GM19452 (cell line): Measurements from ENCODE around the gene TOGARAM1.
A peak's percentile ranks its signal among the peaks of the same experiment; 100 is the strongest.

Experiments
- ATAC-seq: cut with Tn5 transposase; IDR thresholded peaks from one replicate; pipeline ENCODE4 v1.9.1; 2021; ENCODE audit not compliant: unreplicated experiment

The TOGARAM1 gene, protein sequence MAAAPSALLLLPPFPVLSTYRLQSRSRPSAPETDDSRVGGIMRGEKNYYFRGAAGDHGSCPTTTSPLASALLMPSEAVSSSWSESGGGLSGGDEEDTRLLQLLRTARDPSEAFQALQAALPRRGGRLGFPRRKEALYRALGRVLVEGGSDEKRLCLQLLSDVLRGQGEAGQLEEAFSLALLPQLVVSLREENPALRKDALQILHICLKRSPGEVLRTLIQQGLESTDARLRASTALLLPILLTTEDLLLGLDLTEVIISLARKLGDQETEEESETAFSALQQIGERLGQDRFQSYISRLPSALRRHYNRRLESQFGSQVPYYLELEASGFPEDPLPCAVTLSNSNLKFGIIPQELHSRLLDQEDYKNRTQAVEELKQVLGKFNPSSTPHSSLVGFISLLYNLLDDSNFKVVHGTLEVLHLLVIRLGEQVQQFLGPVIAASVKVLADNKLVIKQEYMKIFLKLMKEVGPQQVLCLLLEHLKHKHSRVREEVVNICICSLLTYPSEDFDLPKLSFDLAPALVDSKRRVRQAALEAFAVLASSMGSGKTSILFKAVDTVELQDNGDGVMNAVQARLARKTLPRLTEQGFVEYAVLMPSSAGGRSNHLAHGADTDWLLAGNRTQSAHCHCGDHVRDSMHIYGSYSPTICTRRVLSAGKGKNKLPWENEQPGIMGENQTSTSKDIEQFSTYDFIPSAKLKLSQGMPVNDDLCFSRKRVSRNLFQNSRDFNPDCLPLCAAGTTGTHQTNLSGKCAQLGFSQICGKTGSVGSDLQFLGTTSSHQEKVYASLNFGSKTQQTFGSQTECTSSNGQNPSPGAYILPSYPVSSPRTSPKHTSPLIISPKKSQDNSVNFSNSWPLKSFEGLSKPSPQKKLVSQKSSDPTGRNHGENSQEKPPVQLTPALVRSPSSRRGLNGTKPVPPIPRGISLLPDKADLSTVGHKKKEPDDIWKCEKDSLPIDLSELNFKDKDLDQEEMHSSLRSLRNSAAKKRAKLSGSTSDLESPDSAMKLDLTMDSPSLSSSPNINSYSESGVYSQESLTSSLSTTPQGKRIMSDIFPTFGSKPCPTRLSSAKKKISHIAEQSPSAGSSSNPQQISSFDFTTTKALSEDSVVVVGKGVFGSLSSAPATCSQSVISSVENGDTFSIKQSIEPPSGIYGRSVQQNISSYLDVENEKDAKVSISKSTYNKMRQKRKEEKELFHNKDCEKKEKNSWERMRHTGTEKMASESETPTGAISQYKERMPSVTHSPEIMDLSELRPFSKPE (N-terminal part only)

DNA sequence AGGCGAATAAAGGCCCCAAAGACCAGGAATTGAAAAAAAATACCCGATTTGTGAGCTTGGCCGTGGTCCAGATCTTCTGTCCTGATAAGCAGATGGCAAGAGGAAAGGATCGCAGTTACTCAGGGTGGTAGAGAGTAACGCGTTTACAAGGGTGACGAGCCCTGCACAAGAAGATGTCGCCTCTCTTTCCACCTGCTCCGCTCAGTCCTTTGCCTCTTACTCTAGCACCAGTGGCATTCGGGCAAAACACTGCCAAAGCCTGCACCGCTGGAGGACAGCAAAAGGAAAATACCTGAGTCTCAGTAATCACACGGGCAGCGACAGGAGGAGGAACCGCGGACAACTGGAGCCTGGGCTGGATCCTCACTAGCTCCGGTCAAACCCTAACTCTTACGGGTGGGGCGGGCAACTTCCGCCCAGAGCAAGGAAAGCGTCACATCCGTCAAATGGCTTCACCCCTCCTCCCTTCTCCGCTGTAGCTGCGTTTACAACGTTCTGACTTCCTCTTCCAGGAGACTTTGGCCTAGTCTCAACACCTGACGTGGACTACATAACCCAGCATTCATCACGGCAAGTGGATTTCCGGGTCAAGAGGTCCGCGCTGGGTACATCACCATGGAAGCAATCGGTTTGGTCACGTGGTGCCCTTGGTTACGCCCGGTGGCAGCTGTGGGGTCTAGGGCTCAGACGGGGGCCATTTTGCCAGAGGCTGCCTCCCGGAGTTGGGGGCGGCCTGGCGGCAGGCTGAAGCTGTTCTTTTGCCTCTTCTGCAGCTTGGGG lies at the start of gene TOGARAM1, which contains the start of gene KLHL28:
TOGARAM1 (plus strand) TSS at position 637 of the 780 bp plus-strand sequence. CDS start 232 bp downstream, outside the sequence.
KLHL28 (minus strand) TSS at position 394 of the 780 bp plus-strand sequence. CDS start 16,019 bp downstream, outside the sequence.
- ATAC-seq = peak; percentile 93

DNA sequence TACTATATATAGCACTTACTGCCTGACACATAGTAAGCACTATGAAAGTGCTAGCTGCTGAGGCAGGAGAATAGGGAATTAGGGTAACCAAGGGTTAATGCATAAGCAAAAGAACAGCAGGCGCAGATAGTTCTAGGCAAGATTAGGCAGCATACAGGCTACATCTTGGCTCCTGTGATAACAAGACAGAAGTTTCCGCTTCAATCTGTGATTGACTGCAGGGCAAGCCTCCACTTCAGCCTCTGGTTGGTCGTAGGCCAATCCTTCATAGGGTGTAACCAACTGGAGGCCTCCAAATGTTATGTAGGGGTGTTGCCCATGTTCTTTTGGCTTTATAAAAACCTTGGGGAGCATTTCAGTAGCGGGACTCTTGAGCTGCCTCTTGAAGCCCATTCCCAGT lies 47.1 kb upstream of the TOGARAM1 start:
- ATAC-seq = no peak

DNA sequence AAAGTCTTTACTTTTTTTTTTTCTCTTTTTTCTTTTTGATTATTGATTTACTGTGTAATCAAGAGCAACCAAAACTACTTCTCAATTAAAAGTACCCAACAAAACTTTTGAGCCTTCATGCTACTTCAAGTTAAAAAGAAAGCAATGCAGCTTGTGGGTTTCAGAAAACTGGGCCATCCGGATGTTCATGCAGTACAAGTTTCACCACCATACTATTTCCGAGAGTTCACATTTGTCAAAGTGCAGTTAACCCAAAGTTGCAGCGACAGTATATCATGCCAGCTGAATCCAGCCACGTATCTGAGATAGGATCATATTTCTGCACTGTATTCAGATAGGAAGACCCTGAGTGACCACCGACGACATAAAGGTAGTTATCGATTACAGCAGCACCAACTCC lies 33.2 kb upstream of the TOGARAM1 start:
- ATAC-seq = no peak

DNA sequence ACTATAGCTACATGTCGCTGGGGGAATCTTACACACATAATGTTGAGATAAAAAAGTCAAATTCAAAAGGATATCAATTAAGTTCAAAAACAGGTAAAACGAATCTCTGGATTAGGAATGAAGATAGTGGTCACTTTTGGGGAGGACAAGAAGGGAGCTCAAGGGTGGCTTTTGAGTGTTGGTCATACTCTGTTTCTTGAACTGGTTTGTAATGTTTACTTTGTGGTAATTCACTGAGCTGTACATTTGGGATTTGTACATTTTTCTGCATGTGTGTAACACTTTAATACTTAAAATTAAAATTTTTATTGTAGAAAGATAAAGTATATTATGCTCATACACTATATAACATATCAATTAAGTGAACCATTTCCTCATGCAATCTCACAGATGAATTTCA lies 26.8 kb upstream of the TOGARAM1 start:
- ATAC-seq = no peak

DNA sequence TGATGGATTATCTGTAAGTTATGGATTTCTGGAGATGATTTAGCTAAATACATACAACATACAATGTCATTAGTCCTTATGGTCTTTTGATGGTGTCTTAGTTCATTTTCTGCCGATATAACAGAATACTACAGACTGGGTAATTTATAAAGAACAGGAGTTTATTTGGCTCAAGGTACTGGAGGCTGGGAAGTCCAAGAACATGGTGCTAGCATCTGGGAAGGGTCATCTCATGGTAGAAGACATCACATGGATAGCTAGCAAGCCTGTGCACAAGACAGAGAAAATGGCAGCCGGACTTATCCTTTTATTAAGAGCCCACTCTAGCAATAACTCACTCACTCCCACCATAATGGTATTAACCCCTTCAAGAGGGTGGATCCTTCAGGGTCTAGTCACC lies 24.4 kb upstream of the TOGARAM1 start:
- ATAC-seq = no peak

DNA sequence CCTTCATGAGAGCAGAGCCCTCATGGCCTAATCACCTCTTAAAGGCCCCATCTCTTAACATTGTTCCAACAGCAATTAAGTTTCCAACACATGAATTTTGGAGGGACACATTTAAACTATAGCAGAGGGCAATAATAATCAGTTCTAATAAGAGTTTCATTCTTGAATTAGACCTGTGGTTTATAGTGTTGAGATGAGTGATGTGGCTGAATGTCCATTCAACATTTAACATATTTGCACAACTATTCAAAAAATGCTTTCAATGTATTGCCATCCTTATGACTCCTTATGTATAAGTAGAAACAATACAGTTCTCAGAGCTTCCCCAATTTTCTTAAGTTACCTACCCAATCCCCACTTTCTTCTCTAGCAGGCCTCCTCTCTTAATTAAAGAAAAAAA lies 21.8 kb upstream of the TOGARAM1 start:
- no peak for ATAC-seq

DNA sequence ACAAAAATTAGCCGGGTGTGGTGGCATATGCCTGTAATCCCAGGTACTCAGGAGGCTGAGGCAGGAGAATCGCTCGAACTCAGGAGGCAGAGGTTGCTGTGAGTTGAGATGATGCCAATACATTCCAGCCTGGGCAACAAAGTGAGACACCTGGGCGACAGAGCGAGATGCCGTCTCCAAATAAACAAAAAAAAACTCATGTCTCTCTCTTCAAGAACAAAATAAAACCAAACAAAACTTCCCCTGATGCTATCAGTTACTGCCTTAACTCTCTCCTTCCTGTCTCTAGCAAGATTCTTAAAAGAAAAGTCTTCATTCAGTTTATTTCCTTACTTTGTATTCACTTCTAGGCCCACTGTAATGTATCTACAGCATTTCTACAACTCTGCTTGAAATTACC lies 21.0 kb upstream of the TOGARAM1 start:
- ATAC-seq = no peak

DNA sequence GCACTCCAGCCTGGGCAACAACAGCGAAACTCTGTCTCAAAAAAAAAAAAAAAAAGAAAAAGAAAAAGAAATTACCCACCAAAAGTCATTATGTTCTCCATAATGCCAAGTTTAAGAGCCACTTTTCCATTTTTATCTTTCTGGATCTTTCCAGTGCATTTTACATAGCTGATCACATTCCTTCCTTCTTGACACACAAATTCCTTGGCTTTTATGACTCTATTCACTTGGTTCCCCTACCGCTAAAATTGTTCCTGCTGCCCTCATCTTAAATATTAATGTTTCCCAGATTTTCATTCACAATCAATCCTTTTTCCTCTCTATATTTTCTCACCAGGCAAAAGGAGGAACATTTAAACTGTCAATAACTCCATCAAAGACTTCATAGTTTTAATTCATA lies 20.4 kb upstream of the TOGARAM1 start:
- ATAC-seq = no peak

DNA sequence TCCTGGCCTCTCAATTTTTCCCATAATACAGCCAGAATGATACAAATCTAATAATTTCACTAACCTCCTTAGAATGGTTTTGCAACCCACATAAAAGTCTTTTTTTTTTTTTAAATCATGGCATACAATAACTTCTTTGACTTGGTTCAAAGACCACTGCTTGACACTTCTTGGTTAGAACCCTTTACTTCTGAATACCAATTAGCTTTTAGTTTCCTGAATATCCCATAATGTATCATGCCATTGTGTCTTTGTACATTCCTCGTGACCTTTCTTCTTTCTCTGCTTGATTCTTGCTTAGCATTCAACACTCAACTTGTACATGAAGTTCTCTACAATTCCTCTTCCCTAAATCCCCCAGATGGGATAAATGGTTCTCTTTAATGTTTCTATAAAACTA lies 19.6 kb upstream of the TOGARAM1 start:
- ATAC-seq = no peak

DNA sequence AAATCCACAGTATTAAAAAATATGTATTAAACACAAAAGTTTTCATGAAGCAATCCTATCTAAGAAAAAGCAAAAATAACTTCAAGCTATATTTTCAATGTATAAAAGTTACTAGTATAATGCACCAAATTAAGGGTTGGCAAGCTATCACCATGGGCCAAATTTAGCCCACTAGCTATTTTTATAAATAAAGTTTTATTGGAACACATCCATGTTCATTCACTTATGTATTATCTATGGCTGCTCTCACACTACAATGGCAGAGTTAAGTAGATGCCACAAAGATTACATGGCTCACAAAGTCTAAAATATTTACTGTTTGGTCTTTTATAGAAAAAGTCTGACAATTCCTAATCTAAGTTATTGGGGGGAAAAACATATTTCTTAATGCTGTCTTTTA lies 17.9 kb upstream of the TOGARAM1 start:
- ATAC-seq = no peak

DNA sequence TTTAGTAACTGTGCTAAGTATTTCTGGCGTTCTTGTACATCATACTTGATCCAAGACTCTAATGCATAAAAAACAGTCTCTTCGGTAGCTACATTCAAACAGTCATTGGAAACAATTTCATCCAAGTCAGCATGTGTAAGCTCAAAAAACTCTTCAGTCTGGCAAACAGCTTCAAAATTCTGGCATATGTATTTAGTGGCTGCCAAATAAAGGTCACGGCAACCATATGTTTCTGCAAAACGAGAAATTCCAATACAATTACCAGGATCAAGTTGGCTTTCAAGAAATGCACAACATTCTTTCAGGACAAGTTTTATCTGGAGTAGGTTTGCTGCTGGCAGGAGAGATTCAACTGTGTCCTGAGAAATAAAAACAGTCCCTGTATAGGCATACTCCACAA lies 16.7 kb upstream of the TOGARAM1 start:
- ATAC-seq = no peak

DNA sequence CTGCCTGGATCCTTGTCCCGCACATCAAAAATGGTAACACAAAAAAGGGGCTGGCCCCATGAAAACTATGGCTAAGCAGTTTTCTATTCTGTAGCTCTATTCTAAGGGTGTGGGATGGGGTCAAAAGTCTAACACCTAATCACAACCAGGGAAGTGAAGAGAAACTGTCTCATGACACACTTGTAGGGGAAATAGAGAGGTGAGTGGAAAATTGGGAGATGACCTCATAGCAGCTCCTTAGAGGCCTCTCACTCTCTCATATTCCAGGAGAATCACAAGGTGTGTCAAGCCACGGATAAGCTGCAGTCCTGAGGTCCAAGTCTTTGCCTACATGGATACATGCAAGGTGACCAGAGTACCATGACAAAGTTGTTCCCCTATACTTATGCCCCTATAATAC lies 10.9 kb upstream of the TOGARAM1 start:
- ATAC-seq = no peak

DNA sequence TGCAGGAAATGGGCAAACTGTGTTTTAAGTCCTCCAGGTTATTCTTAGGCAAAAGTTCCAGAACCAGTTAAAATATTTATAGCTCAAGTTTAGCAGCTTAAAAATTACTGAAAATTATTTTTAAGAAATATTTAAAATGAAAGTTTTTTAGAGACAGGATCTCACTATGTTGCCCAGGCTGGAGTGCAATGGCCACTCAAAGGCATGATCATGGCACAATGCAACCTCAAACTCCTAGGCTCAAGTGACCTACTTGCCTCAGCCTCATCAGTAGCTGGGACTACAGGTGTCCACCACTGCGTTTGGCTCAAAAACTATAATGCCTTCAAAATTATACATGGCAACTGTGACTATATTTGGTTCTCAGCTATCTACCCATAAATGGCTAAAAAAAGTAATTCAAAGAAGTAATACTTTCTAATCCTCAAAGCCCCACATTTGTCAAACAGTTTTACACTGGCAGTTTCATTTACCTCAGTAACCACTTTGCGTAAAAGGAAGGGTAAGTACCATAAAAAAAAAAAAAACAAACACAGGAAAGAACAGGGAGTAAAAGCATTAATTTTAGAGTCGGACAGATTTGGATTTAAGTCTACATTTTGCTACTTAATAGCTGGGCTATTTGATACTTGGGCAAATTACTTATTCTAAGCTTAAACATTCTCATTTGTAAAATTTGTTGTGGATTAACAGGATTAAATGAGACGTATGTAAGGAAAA lies 9.4 kb upstream of the TOGARAM1 start:
- no peak for ATAC-seq

DNA sequence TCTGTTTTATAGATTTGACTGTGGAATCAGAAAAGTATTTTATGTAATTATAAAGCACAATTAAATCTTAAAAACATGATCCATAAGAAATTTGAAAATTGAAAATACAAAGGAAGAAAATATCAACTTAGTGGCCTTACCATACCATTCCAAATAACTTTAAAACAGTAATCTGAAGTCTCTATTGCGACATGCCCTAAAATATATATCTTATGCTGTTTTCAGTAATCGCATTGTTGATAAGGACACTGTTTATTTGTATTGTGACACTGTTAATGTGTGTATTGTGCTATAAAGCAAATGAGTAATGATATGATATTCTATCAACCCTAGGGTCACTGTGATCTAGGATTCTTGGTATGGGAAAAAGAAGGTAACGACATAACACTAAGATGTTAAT lies 7.2 kb upstream of the TOGARAM1 start:
- ATAC-seq = no peak

DNA sequence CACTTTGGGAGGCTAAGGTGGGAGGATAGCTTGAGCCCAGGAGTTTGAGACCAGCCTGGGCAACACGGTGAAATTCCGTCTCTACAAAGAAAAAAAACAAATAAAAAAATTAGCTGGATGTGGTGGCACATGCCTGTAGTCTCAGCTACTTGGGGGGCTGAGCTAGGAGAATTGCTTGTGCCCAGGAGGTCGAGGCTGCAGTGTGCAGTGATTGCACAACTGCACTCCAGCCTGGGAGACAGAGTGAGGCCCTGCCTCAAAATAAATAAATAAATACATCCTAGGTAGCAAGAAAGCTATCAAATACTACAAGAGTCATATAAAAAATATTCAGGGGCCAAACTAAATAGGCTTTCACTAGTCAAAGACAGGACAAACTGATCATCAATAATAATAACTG lies 6.5 kb upstream of the TOGARAM1 start:
- no peak for ATAC-seq

DNA sequence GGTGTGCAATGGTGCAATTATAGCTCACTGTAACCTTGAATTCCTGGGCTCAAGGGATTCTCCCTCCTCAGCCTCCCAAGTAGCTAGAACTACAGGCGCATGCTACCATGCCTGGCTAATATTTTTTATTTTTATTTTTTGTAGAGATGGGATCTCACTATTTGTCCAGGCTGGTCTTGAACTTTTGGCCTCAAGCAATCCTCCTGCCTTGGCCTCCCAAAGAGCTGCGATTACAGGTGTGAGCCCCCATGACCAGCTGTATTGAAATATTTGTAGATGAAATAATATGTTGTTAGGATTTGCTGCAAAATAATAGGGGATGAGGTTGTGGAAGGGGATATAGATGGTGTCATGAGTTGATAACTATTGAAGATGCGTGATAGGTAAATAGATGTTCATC lies 5.1 kb upstream of the TOGARAM1 start:
- no peak for ATAC-seq

DNA sequence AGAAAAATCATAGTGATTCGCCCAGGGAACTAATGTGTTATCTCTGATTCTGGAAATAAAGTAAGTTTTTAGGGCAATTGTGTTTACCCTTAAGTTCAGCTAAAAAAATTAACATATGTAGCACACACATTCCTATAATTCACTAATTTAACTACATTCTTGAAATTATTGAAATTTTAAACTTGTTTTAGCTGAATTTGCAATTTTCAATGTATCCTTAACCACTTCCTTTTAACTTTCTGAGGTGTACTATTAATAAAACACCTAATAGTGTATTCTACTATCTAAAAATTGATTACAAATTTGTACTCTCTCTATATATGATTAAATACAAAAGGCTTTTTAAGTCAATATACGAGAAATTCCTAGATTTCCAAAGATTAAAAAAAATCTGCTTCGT lies 2.5 kb upstream of the TOGARAM1 start:
- no peak for ATAC-seq

DNA sequence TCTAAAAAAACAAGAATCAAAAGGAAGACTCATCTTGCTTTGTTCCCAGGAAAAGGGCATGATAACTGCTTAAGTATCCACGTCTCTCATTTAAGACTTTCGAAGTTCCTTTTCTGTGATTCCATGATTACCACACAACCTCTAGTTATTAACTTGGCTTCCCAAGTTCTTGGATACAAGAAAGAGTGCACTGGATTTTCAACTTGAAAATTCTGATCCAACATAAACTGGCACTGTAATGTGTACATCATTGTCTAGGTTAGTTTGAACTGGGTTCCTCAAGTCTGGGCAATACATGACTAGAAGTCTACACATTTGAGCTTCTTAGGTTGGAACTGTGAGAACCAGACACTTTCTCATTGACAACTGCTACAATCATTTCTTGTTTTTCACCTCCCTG lies 1.8 kb upstream of the TOGARAM1 start:
- no peak for ATAC-seq

DNA sequence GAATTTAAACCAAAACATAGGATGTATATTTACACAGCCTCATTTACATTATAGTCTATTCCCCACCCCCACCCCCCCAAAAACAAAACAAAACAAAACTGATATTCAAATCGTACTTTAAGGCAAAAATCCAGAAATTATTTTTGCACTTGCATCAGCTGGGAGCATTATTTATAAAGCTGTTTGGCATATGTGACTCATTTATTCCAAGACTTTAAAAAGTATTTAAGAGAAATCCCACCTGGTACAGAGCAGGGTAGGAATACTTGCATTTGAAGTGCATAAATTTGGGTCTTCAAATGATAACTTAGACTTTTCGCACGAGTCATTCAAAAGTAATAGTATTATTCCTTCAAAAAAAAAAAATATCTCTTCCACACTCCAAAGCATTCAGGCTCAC lies 1.3 kb upstream of the TOGARAM1 start:
- no peak for ATAC-seq

DNA sequence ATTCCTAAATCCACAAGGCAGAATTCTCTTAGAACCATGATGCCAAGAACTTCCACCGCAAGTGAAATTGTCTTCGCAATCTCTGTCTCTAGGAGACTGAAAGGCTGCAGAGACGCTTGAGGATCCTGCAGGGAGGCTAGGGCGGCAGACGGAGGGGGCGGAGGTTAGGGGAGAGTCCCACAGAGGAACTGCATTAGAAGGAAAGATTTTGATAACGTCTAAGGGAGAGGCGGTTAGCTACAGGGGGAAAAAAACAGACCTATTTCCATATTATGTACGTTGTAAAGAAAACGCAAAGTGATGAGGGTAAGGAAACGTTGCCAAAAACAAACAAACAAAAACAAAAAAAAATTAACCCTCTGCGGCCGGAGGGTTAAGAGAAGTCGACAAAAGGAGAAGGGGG lies 838 bp upstream of the TOGARAM1 start:
- ATAC-seq = peak; percentile 13
